H1 (cell line): Measurements from ENCODE around the gene SLFN12L. TPM values are rescaled to one million over a fixed set of nuclear protein-coding genes. Genes with fewer than 3 reads are reported as not detected.

Experiments used
- CTCF ChIA-PET: fragments of 300-600 bp; sonication (Branson Sonifier 250); formaldehyde crosslinking; loops from one replicate; lab custom pipeline; 2021; ENCODE audit not compliant: partially characterized antibody; lab: Charles Lee
- POLR2A ChIA-PET: fragments of 300-600 bp; sonication (Branson Sonifier 250); formaldehyde crosslinking; loops from one replicate; lab custom pipeline; 2021; ENCODE audit warnings: inconsistent platforms; ENCODE audit not compliant: partially characterized antibody; lab: Charles Lee
- DNase-seq, 2 experiments: peaks; one replicate each; pipeline versions ENCODE4 v3.0.0 to v3.0.0-alpha.2; 2010 to 2022; ENCODE audit warnings: low spot score in 2 of 2, low read depth in 1 of 2, mixed read lengths in 1 of 2
- FAIRE-seq: peaks from 2 replicates; lab custom pipeline; 2011; peaks lifted over from hg19 to GRCh38; lab: Jason Lieb, UNC
- H2AFZ ChIP-seq: 2 replicates; pipeline ENCODE4 v1.8.1; 2012; ENCODE audit warnings: low read length, inconsistent platforms
- H2AK5ac ChIP-seq: 2 replicates; pipeline ENCODE4 v1.6.1; 2013; ENCODE audit warnings: low read depth, low read length
- H2BK120ac ChIP-seq: replicated peaks from 2 replicates; pipeline ENCODE3; 2013; ENCODE audit warnings: low read depth, low read length, inconsistent platforms
- H2BK12ac ChIP-seq: 2 replicates; pipeline ENCODE4 v1.6.1; 2013; ENCODE audit warnings: low read depth, low read length
- H2BK15ac ChIP-seq: 2 replicates; pipeline ENCODE4 v1.6.1; 2013; ENCODE audit warnings: low read length
- H2BK20ac ChIP-seq: 2 replicates; pipeline ENCODE4 v1.6.1; 2013; ENCODE audit warnings: low read length
- H2BK5ac ChIP-seq: 2 replicates; pipeline ENCODE4 v1.6.1; 2013; ENCODE audit warnings: low read depth, low read length
- H3K14ac ChIP-seq: 2 replicates; pipeline ENCODE4 v1.6.1; 2013; ENCODE audit warnings: inconsistent platforms; ENCODE audit not compliant: insufficient read length
- H3K18ac ChIP-seq: 2 replicates; pipeline ENCODE4 v1.6.1; 2013; ENCODE audit warnings: low read length; ENCODE audit errors: extremely low read depth
- H3K23ac ChIP-seq: 2 replicates; pipeline ENCODE4 v1.6.1; 2013; ENCODE audit warnings: inconsistent platforms; ENCODE audit not compliant: insufficient read length
- H3K23me2 ChIP-seq: 2 replicates; pipeline ENCODE4 v1.6.1; 2013; ENCODE audit warnings: low read depth, low read length
- H3K27ac ChIP-seq: 2 replicates; pipeline ENCODE4 v1.6.1; 2011; ENCODE audit warnings: low read depth, low read length, inconsistent platforms
- H3K27me3 ChIP-seq, 4 experiments: replicated peaks in 1 of 4; 1 replicate in 1 of 4; 2 replicates in 3 of 4; pipeline versions ENCODE4 v1.6.1 to v1.8.1; 2011 to 2013; ENCODE audit warnings: low read length in 3 of 4, mild to moderate bottlenecking in 3 of 4, inconsistent platforms in 2 of 4, mixed read lengths in 2 of 4, moderate library complexity in 1 of 4; ENCODE audit not compliant: control insufficient read depth in 3 of 4, insufficient read depth in 3 of 4; ENCODE audit errors: extremely low read depth in 1 of 4
- H3K36me3 ChIP-seq, 4 experiments: 2 replicates each; pipeline versions ENCODE4 v1.6.1 to v1.8.1; 2011 to 2013; ENCODE audit warnings: mild to moderate bottlenecking in 4 of 4, low read length in 3 of 4, moderate library complexity in 2 of 4, control low read depth in 1 of 4, inconsistent platforms in 1 of 4; ENCODE audit not compliant: insufficient read depth in 4 of 4, control insufficient read depth in 2 of 4
- H3K4ac ChIP-seq: replicated peaks from 2 replicates; pipeline ENCODE3; 2013; ENCODE audit warnings: low read length, low read depth, mixed read lengths, inconsistent platforms; ENCODE audit not compliant: insufficient read length
- H3K4me1 ChIP-seq, 4 experiments: replicated peaks in 1 of 4; 1 replicate in 1 of 4; 2 replicates in 3 of 4; pipeline versions ENCODE4 v1.6.1 to v1.8.1; 2011 to 2013; ENCODE audit warnings: low read length in 3 of 4, inconsistent platforms in 2 of 4, mixed read lengths in 1 of 4; ENCODE audit not compliant: insufficient read depth in 4 of 4, control insufficient read depth in 3 of 4
- H3K4me2 ChIP-seq, 2 experiments: 2 replicates each; pipeline versions ENCODE4 v1.6.1 to v1.8.1; 2011 to 2013; ENCODE audit warnings: low read depth in 2 of 2, low read length in 2 of 2, control low read depth in 1 of 2, inconsistent platforms in 1 of 2, mild to moderate bottlenecking in 1 of 2; ENCODE audit not compliant: insufficient read depth in 1 of 2
- H3K4me3 ChIP-seq, 4 experiments: fragments of 200-600, 300-600 bp in 1 of 4; sonication (generic), shearing (Covaris generic), sonication (Bioruptor Twin) in 1 of 4; 2 replicates each; pipeline versions ENCODE4 v1.5.1 to v1.8.1; 2011 to 2016; ENCODE audit warnings: low read length in 4 of 4, low read depth in 3 of 4, control low read depth in 2 of 4, inconsistent platforms in 2 of 4, mild to moderate bottlenecking in 2 of 4, mixed read lengths in 1 of 4, moderate library complexity in 1 of 4; ENCODE audit not compliant: insufficient read depth in 2 of 4; ENCODE audit errors: extremely low read depth in 1 of 4
- H3K56ac ChIP-seq: replicated peaks from 2 replicates; pipeline ENCODE3; 2013; ENCODE audit warnings: low read depth, mild to moderate bottlenecking, mixed read lengths, low read length, inconsistent platforms; ENCODE audit not compliant: insufficient read length
- H3K79me1 ChIP-seq: 2 replicates; pipeline ENCODE4 v1.6.1; 2013; ENCODE audit warnings: low read depth, low read length, control low read depth
- H3K79me2 ChIP-seq, 2 experiments: 2 replicates each; pipeline versions ENCODE4 v1.6.1 to v1.8.1; 2012 to 2013; ENCODE audit warnings: low read length in 2 of 2, mild to moderate bottlenecking in 2 of 2, inconsistent platforms in 1 of 2; ENCODE audit not compliant: insufficient read depth in 2 of 2, control insufficient read depth in 1 of 2
- H3K9ac ChIP-seq, 4 experiments: replicated peaks in 1 of 4; 1 replicate in 1 of 4; 2 replicates in 3 of 4; pipeline versions ENCODE4 v1.6.1 to v1.8.1; 2011 to 2013; ENCODE audit warnings: low read depth in 3 of 4, low read length in 3 of 4, control low read depth in 2 of 4, mild to moderate bottlenecking in 2 of 4, moderate library complexity in 2 of 4, inconsistent platforms in 1 of 4; ENCODE audit errors: extremely low read depth in 1 of 4
- H3K9me3 ChIP-seq, 2 experiments: 2 replicates each; pipeline versions ENCODE4 v1.6.1 to v1.8.1; 2012 to 2013; ENCODE audit warnings: mild to moderate bottlenecking in 2 of 2, moderate library complexity in 2 of 2, control low read depth in 1 of 2, inconsistent platforms in 1 of 2, low read depth in 1 of 2, low read length in 1 of 2, mixed read lengths in 1 of 2; ENCODE audit not compliant: insufficient read depth in 2 of 2
- H4K20me1 ChIP-seq, 2 experiments: replicated peaks in 1 of 2; 2 replicates each; pipeline versions ENCODE3 to v1.8.1; 2011 to 2013; ENCODE audit warnings: inconsistent platforms in 2 of 2, low read length in 2 of 2, mild to moderate bottlenecking in 1 of 2; ENCODE audit not compliant: insufficient read depth in 2 of 2, control insufficient read depth in 1 of 2
- H4K5ac ChIP-seq: 2 replicates; pipeline ENCODE4 v1.6.1; 2013; ENCODE audit warnings: low read length, low read depth, mixed read lengths, inconsistent platforms; ENCODE audit not compliant: insufficient read length
- H4K8ac ChIP-seq: 2 replicates; pipeline ENCODE4 v1.8.0; 2013; ENCODE audit warnings: mild to moderate bottlenecking, moderate library complexity, low read length, inconsistent platforms; ENCODE audit not compliant: insufficient read depth; ENCODE audit errors: extremely low read depth
- H4K91ac ChIP-seq: replicated peaks from 2 replicates; pipeline ENCODE3; 2013; ENCODE audit warnings: low read length, mixed read lengths, inconsistent platforms; ENCODE audit not compliant: insufficient read length
- EGR1 ChIP-seq: IDR thresholded peaks from 2 replicates; pipeline ENCODE4 v1.6.1; 2011; ENCODE audit warnings: low read depth, low read length, borderline replicate concordance
- EP300 ChIP-seq, 2 experiments: IDR thresholded peaks; 1 replicate in 1 of 2; 2 replicates in 1 of 2; pipeline ENCODE4 v1.6.1; 2011 to 2012; ENCODE audit warnings: low read depth in 2 of 2, low read length in 2 of 2, mild to moderate bottlenecking in 2 of 2, borderline replicate concordance in 1 of 2, inconsistent platforms in 1 of 2, moderate library complexity in 1 of 2
- TBP ChIP-seq: IDR thresholded peaks from 2 replicates; pipeline ENCODE4 v1.6.1; 2011; ENCODE audit warnings: low read depth, low read length, improper control_type of control experiment
- WGBS, 2 experiments: shearing (Covaris generic) in 1 of 2; methylation state at CpG; one replicate each; pipeline versions ENCODE4 v1.1.6 to v1.1.7; 2013 to 2015; ENCODE audit warnings: low lambda C conversion rate in 2 of 2, mixed read lengths in 2 of 2, inconsistent platforms in 1 of 2, low coverage in 1 of 2, missing lambda C conversion rate in 1 of 2; ENCODE audit not compliant: insufficient replicate concordance in 2 of 2, insufficient coverage in 1 of 2, insufficient read length in 1 of 2; ENCODE audit errors: extremely low coverage in 1 of 2, missing lambda C conversion rate in 1 of 2; 5-methylcytosine and 5-hydroxymethylcytosine counted together
- polyA plus RNA-seq, 7 experiments: library from polyadenylated mRNA; depleted of rRNA in 3 of 7; stranded (reverse) in 5 of 7; unstranded in 2 of 7; fragments of >200 nt in 5 of 7; fragments of 200-250 nt in 2 of 7; gene quantifications; 1 replicate in 5 of 7; 2 replicates in 1 of 7; 4 replicates in 1 of 7; pipeline versions ENCODE4 v1.2.1 to v1.2.3, GENCODE V29; 2011 to 2013; ENCODE audit warnings: missing spikeins in 2 of 7, mixed read lengths in 2 of 7
- total RNA-seq: library from RNA; stranded (reverse); fragmentation: NEBNext Ultra II Directional; extraction: Animal tissue kit (Norgen Biotek cat#: 25700); gene quantifications from 2 replicates; pipeline ENCODE4 v1.2.1, GENCODE V29; 2021
- TF ChIP-seq, protein P1 (sequence below): IDR thresholded peaks from 2 replicates; pipeline ENCODE4 v1.6.1; 2011; ENCODE audit warnings: low read length, improper control_type of control experiment

SLFN12L gene
- total and polyA plus RNA-seq, 2 of the 8 experiments (the other 6 are each of a cell fraction or from before 2014, with no cell fraction given): not detected

DNA sequence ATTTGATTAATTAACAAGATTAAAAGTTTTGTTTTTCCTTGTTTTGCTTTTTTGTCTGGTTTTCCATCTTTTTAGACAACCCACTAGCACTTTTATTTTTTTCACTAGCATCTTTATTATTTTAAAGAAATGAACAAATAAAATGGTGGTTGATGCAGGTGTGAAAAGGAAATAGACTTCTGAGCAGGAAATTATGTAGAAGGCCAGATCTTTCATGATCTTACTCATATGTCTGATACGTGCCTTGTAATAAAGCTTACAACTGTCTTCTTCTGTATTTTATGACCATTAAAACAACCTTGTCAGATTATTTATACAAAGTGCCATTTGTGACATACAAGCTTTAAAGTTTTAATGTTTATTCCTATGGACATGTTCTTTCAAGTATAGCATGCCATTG, 6.3 kb downstream of the SLFN12L start:
- POLR2A ChIA-PET: no interaction called here
- no peak for FAIRE-seq

More for the DNA sequence above, 6.3 kb downstream of the SLFN12L start:
- Histone ChIP-seq H2BK12ac (no peak overlapping the region), H3K27me3 (no peaks in the 10 kb centered on the region), H3K4me3 (no peak overlapping the region), H4K8ac (no peak overlapping the region), H3K9ac (no peak overlapping the region), H3K14ac (no peak overlapping the region), H2BK5ac (no peak overlapping the region), H4K20me1 (no peaks in the 10 kb centered on the region), H3K23me2 (no peaks in the 10 kb centered on the region), H4K91ac (no peak overlapping the region), H3K4me1 (no peaks in the 10 kb centered on the region), H2BK20ac (no peak overlapping the region), H3K4me2 (no peak overlapping the region), H3K27ac (no peak overlapping the region)
- CTCF ChIA-PET: interaction anchor here (5.2 kb wide), 1 partner anchor 217 kb away, joined by 48 read pairs; no protein-coding TSS in a partner anchor
- no peak for TF ChIP-seq EP300 (IDR thresholded peaks at IDR 0.05; ENCODE audit: borderline replicate concordance in 1 of 2, low read depth in 2 of 2, low read length in 2 of 2)
- TF ChIP-seq, protein P1, sequence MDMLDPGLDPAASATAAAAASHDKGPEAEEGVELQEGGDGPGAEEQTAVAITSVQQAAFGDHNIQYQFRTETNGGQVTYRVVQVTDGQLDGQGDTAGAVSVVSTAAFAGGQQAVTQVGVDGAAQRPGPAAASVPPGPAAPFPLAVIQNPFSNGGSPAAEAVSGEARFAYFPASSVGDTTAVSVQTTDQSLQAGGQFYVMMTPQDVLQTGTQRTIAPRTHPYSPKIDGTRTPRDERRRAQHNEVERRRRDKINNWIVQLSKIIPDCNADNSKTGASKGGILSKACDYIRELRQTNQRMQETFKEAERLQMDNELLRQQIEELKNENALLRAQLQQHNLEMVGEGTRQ: no peak
- no peak for TF ChIP-seq TBP
- no peak for TF ChIP-seq EGR1
- TF ChIP-seq, all 59 proteins: peak for 0
- H3K23ac ChIP-seq: no peak overlapping the region
- no peak overlapping the region for H2BK15ac ChIP-seq
- H2AK5ac ChIP-seq: no peak overlapping the region
- DNase-seq: no peak
- no peak overlapping the region for H3K4ac ChIP-seq
- H2AFZ ChIP-seq: no peak overlapping the region
- H3K36me3 ChIP-seq: no peaks in the 10 kb centered on the region
- no peak overlapping the region for H3K18ac ChIP-seq
- H3K79me2 ChIP-seq: no peaks in the 10 kb centered on the region
- no peaks in the 10 kb centered on the region for H3K79me1 ChIP-seq
- no peak overlapping the region for H2BK120ac ChIP-seq
- 94% methylated on average over 1 of the region's 1 CpG; no CpG with 5 or more reads in 1 of the 2 experiments for WGBS, 2 experiments
- no peak overlapping the region for H3K56ac ChIP-seq
- H3K9me3 ChIP-seq: no peaks in the 10 kb centered on the region
- H4K5ac ChIP-seq: no peak overlapping the region
